Endothelial cell of umbilical vein (primary cell): ENCODE data around the gene TRIM3. TPM values are rescaled to one million over a fixed set of nuclear protein-coding genes. Genes with fewer than 3 reads are reported as not detected.

ENCODE experiments used
- BruUV-seq: library from RNA; stranded (reverse); fragments of 400-500 nt; replicated peaks from 2 replicates; lab custom pipeline; 2021; lab: Mats Ljungman, UMichigan
- CTCF ChIA-PET: fragments of 300-600, 350-600 bp; sonication (Branson Sonifier 250); formaldehyde crosslinking; loops from one replicate; lab custom pipeline; 2021; ENCODE audit warnings: antibody characterized with exemption, inconsistent platforms; lab: Charles Lee
- POLR2A ChIA-PET: fragments of 300-600, 350-600 bp; sonication (Branson Sonifier 250); formaldehyde crosslinking; loops from one replicate; lab custom pipeline; 2021; ENCODE audit warnings: antibody characterized with exemption, inconsistent platforms; lab: Charles Lee
- DNase-seq: peaks from one replicate; pipeline ENCODE4 v3.0.0-alpha.2; 2011; ENCODE audit warnings: low read depth, low spot score
- FAIRE-seq: peaks from 2 replicates; lab custom pipeline; 2011; peaks lifted over from hg19 to GRCh38; lab: Jason Lieb, UNC
- H2AFZ ChIP-seq: 2 replicates; pipeline ENCODE4 v1.6.0; 2012; ENCODE audit warnings: low read depth, low read length, control low read depth, inconsistent platforms
- H3K27ac ChIP-seq: 2 replicates; pipeline ENCODE4 v1.5.1; 2011; ENCODE audit warnings: low read depth, mild to moderate bottlenecking, control low read depth, low read length, moderate library complexity; ENCODE audit not compliant: insufficient read depth
- H3K27me3 ChIP-seq, 2 experiments: 2 replicates each; pipeline versions ENCODE4 v1.6.0 to v1.6.1; 2011; ENCODE audit warnings: low read length in 2 of 2, mixed read lengths in 1 of 2; ENCODE audit not compliant: control insufficient read depth in 2 of 2, insufficient read depth in 2 of 2
- H3K36me3 ChIP-seq, 2 experiments: 2 replicates in 1 of 2; 3 replicates in 1 of 2; pipeline ENCODE4 v1.5.1; 2011; ENCODE audit warnings: low read length in 2 of 2, mild to moderate bottlenecking in 1 of 2, moderate library complexity in 1 of 2; ENCODE audit not compliant: control insufficient read depth in 2 of 2, insufficient read depth in 2 of 2; ENCODE audit errors: extremely low read depth in 1 of 2
- H3K4me1 ChIP-seq: 3 replicates; pipeline ENCODE4 v1.5.1; 2011; ENCODE audit warnings: mild to moderate bottlenecking, low read length; ENCODE audit not compliant: control insufficient read depth, insufficient read depth; ENCODE audit errors: extremely low read depth
- H3K4me2 ChIP-seq: 2 replicates; pipeline ENCODE4 v1.6.1; 2011; ENCODE audit warnings: low read length, control low read depth, mixed read lengths; ENCODE audit not compliant: insufficient read depth
- H3K4me3 ChIP-seq, 3 experiments: fragments of 200-600 bp in 1 of 3; sonication (generic), shearing (Covaris generic) in 1 of 3; replicated peaks in 1 of 3; 2 replicates each; pipeline ENCODE4 v1.5.1; 2011 to 2016; ENCODE audit warnings: control low read depth in 3 of 3, low read length in 3 of 3, mild to moderate bottlenecking in 2 of 3, inconsistent platforms in 1 of 3, low read depth in 1 of 3, moderate library complexity in 1 of 3; ENCODE audit not compliant: insufficient read depth in 1 of 3
- H3K79me2 ChIP-seq: 2 replicates; pipeline ENCODE4 v1.6.0; 2012; ENCODE audit warnings: low read length, inconsistent platforms; ENCODE audit not compliant: control insufficient read depth, insufficient read depth
- H3K9ac ChIP-seq: replicated peaks from 2 replicates; pipeline ENCODE3; 2011; ENCODE audit warnings: low read length, control low read depth; ENCODE audit not compliant: insufficient read depth; ENCODE audit errors: extremely low read depth
- H3K9me1 ChIP-seq: replicated peaks from 3 replicates; pipeline ENCODE4 v1.6.0; 2011; ENCODE audit warnings: mild to moderate bottlenecking, low read length; ENCODE audit not compliant: control insufficient read depth, insufficient read depth; ENCODE audit errors: extremely low read depth
- H3K9me3 ChIP-seq: replicated peaks from 2 replicates; pipeline ENCODE4 v1.5.1; 2012; ENCODE audit warnings: low read length, inconsistent platforms; ENCODE audit not compliant: control insufficient read depth, insufficient read depth
- H4K20me1 ChIP-seq: replicated peaks from 2 replicates; pipeline ENCODE3; 2011; ENCODE audit warnings: mild to moderate bottlenecking, low read length; ENCODE audit not compliant: control insufficient read depth, insufficient read depth; ENCODE audit errors: extremely low read depth
- CTCF ChIP-seq, 2 donors: IDR thresholded peaks; 1 replicate in 1 of 2; 2 replicates in 1 of 2; pipeline ENCODE4 v1.5.1; 2011; ENCODE audit warnings: low read length in 2 of 2, mild to moderate bottlenecking in 2 of 2, moderate library complexity in 2 of 2, control low read depth in 1 of 2, inconsistent platforms in 1 of 2, low read depth in 1 of 2; ENCODE audit not compliant: insufficient read depth in 1 of 2; ENCODE audit errors: extremely low read depth in 1 of 2
- EZH2 ChIP-seq: IDR thresholded peaks from 2 replicates; pipeline ENCODE4 v1.6.1; 2012; ENCODE audit warnings: borderline replicate concordance, low read depth, mild to moderate bottlenecking, moderate library complexity, low read length, inconsistent platforms; ENCODE audit not compliant: severe bottlenecking
- FOS ChIP-seq: IDR thresholded peaks from 2 replicates; pipeline ENCODE4 v1.6.1; 2011; ENCODE audit warnings: mild to moderate bottlenecking, low read length, moderate library complexity, borderline replicate concordance; ENCODE audit not compliant: insufficient read depth
- GATA2 ChIP-seq: IDR thresholded peaks from 2 replicates; pipeline ENCODE4 v1.7.0; 2011; ENCODE audit warnings: low read depth, mild to moderate bottlenecking, moderate library complexity, mixed read lengths, low read length; ENCODE audit not compliant: insufficient read length, insufficient read depth
- JUN ChIP-seq: IDR thresholded peaks from 2 replicates; pipeline ENCODE4 v1.6.1; 2011; ENCODE audit warnings: borderline replicate concordance, low read depth; ENCODE audit not compliant: insufficient read length, insufficient read depth
- MAX ChIP-seq: IDR thresholded peaks from 2 replicates; pipeline ENCODE4 v1.6.1; 2011; ENCODE audit not compliant: insufficient read depth, insufficient read length
- MYC ChIP-seq: IDR thresholded peaks from one replicate; pipeline ENCODE4 v1.6.1; 2011; ENCODE audit warnings: mild to moderate bottlenecking, low read depth, low read length
- POLR2A ChIP-seq: IDR thresholded peaks from 2 replicates; pipeline ENCODE4 v1.6.1; 2012; ENCODE audit warnings: low read depth, mild to moderate bottlenecking, control low read depth, low read length
- POLR2AphosphoS5 ChIP-seq: IDR thresholded peaks from 2 replicates; pipeline ENCODE4 v1.6.1; 2012; ENCODE audit warnings: low read depth, mild to moderate bottlenecking, control low read depth, low read length, moderate library complexity; ENCODE audit not compliant: insufficient read depth
- dilution Hi-C: fragments of 300-500 bp; cut with MboI; formaldehyde crosslinking; loops from one replicate; pipeline ENCODE4 v1.15.0; 2019; ENCODE audit warnings: low sequenced_read_pairs; ENCODE audit not compliant: extremely low pct_ligation_motif_present
- intact Hi-C: fragments of 100-400 bp; cut with micrococcal nuclease; formaldehyde crosslinking; loops from one replicate; pipeline ENCODE4 v1.10.0; 2022
- polyA plus RNA-seq, 4 experiments: library from polyadenylated mRNA; depleted of rRNA in 3 of 4; stranded (reverse) in 3 of 4; unstranded in 1 of 4; fragments of >200 nt; gene quantifications; 2 replicates each; pipeline versions ENCODE4 v1.2.1 to v1.2.3, GENCODE V29; 2011 to 2012; ENCODE audit warnings: missing spikeins in 1 of 4
- total RNA-seq: library from RNA; stranded (reverse); gene quantifications from 2 replicates; pipeline ENCODE4 v1.2.3, GENCODE V29; 2021

Gene TRIM3
- total and polyA plus RNA-seq, 2 donors (not counting 3 experiments of a cell fraction or from before 2014, with no cell fraction given) = 21.8 to 29.2 TPM

- Histone ChIP-seq H3K9ac (no peak within 1 kb of the TSS), H3K4me2 (no peak within 1 kb of the TSS), H2AFZ (no peak within 1 kb of the TSS), H3K36me3 (peaks cover 0 to 5% of the 10 kb centered on the region in 2 experiments), H3K9me3 (no peaks in the 10 kb centered on the region), H3K4me1 (no peaks in the 10 kb centered on the region), H3K27ac (no peak within 1 kb of the TSS), H4K20me1 (no peaks in the 10 kb centered on the region), H3K9me1 (no peaks in the 10 kb centered on the region), H3K27me3 (no peaks in the 10 kb centered on the region), H3K4me3 (no peak within 1 kb of the TSS), H3K79me2 (no peaks in the 10 kb centered on the region)
- CTCF ChIA-PET = interaction anchor here (0.8 to 3.8 kb wide), 4 partner anchors 8 to 118 kb away, joined by 7 to 22 read pairs (median 8); no protein-coding TSS in a partner anchor
- intact Hi-C loops (no loop called here), dilution Hi-C loops (no loop called here)
- no peak for DNase-seq
- POLR2A ChIA-PET = no interaction called here
- FAIRE-seq = no peak
- no TSS peak for BruUV-seq
- no peak for TF ChIP-seq GATA2
- TF ChIP-seq CTCF (IDR thresholded peaks at IDR 0.05; ENCODE audit: extremely low read depth in 1 of 2, insufficient read depth in 1 of 2, low read depth in 1 of 2, low read length in 2 of 2) = no peak
- TF ChIP-seq POLR2A = no peak
- TF ChIP-seq JUN = no peak
- no peak for TF ChIP-seq POLR2AphosphoS5
- no peak for TF ChIP-seq EZH2
- no peak for TF ChIP-seq MAX
- TF ChIP-seq MYC = no peak
- no peak for TF ChIP-seq FOS
These were observed 23.5 kb upstream of the TRIM3 start, which contains the start of gene DNHD1 for GRCh38 chr11:6497069-6497839. Gene DNHD1, plus strand, starts transcription at chr11:6497280. Its CDS starts 936 bp downstream, at chr11:6498216.
